ENCODE data around the gene MYOT. TPM values are rescaled to one million over a fixed set of nuclear protein-coding genes. Genes with fewer than 3 reads are reported as not detected.

MYOT gene
- total RNA-seq, 6 donors from 2014 or later: not detected

DNA sequence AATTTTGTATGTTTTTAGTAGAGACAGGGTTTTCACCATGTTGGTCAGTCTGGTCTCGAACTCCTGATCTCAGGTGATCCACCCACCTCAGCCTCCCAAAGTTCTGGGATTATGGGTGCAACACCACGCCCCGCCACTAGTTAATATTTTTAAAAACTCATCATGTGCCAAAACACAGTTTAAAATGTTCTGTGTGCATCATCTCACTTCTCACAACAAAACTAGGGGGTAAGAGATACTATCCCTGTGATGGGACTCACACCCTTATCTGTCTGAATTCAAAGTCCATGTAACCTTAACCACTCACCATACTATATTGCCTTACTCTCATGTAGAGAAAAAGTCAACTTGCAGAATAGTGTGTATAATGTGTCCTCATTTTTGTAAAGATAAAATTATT is 24.2 kb downstream of the MYOT start:
- no peaks in the 10 kb centered on the region for H3K9me3 ChIP-seq
- ATAC-seq (ENCODE audit: low FRiP score in 2 of 2) (no peak), DNase-seq (no peak)
- no peak overlapping the region for H3K27ac ChIP-seq
- no peak overlapping the region for H3K4me3 ChIP-seq
- WGBS, 2 donors: 92 to 95% methylated on average over 3 of the region's 3 CpGs
- H3K27me3 ChIP-seq: no peaks in the 10 kb centered on the region
- TF ChIP-seq POLR2AphosphoS5 (IDR thresholded peaks at IDR 0.05) (no peak), POLR2A (IDR thresholded peaks at IDR 0.05) (no peak), EP300 (IDR thresholded peaks at IDR 0.05) (no peak)
- TF ChIP-seq, protein P1, sequence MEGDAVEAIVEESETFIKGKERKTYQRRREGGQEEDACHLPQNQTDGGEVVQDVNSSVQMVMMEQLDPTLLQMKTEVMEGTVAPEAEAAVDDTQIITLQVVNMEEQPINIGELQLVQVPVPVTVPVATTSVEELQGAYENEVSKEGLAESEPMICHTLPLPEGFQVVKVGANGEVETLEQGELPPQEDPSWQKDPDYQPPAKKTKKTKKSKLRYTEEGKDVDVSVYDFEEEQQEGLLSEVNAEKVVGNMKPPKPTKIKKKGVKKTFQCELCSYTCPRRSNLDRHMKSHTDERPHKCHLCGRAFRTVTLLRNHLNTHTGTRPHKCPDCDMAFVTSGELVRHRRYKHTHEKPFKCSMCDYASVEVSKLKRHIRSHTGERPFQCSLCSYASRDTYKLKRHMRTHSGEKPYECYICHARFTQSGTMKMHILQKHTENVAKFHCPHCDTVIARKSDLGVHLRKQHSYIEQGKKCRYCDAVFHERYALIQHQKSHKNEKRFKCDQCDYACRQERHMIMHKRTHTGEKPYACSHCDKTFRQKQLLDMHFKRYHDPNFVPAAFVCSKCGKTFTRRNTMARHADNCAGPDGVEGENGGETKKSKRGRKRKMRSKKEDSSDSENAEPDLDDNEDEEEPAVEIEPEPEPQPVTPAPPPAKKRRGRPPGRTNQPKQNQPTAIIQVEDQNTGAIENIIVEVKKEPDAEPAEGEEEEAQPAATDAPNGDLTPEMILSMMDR (IDR thresholded peaks at IDR 0.05): no peak
- H3K4me1 ChIP-seq: peaks cover 0 to 11% (median 0%) of the 10 kb centered on the region in 4 donors
- H3K36me3 ChIP-seq: no peaks in the 10 kb centered on the region

- Histone ChIP-seq H3K36me3 (no peaks in the 10 kb centered on the region), H3K27ac (no peak overlapping the region), H3K27me3 (no peaks in the 10 kb centered on the region), H3K4me3 (no peak overlapping the region), H3K9me3 (no peaks in the 10 kb centered on the region), H3K4me1 (peaks cover 0 to under 1% (median 0%) of the 10 kb centered on the region in 4 donors)
- no peak for ATAC-seq (ENCODE audit: low FRiP score in 2 of 2)
- TF ChIP-seq EP300 (IDR thresholded peaks at IDR 0.05) (no peak), POLR2AphosphoS5 (IDR thresholded peaks at IDR 0.05) (no peak), POLR2A (IDR thresholded peaks at IDR 0.05) (no peak)
- TF ChIP-seq, protein P1 (IDR thresholded peaks at IDR 0.05): no peak
- DNase-seq: no peak
Measured at GRCh38 chr5:137894586-137894985, 26.9 kb downstream of the MYOT start.

GRCh38 chr5:137896560-137896959 is 28.9 kb downstream of the MYOT start:
- H3K4me1 ChIP-seq: no peaks in the 10 kb centered on the region
- H3K27ac ChIP-seq: no peak overlapping the region
- H3K27me3 ChIP-seq: no peaks in the 10 kb centered on the region
- no peak for TF ChIP-seq POLR2A (IDR thresholded peaks at IDR 0.05)
- no peak for TF ChIP-seq POLR2AphosphoS5 (IDR thresholded peaks at IDR 0.05)
- TF ChIP-seq, protein P1 (IDR thresholded peaks at IDR 0.05): no peak
- TF ChIP-seq EP300 (IDR thresholded peaks at IDR 0.05): no peak
- WGBS, 2 donors: 87 to 90% methylated on average over 3 of the region's 3 CpGs
- ATAC-seq (ENCODE audit: low FRiP score in 2 of 2) (no peak), DNase-seq (no peak)
- no peaks in the 10 kb centered on the region for H3K9me3 ChIP-seq
- no peaks in the 10 kb centered on the region for H3K36me3 ChIP-seq
- H3K4me3 ChIP-seq: no peak overlapping the region

GRCh38 chr5:137899493-137899892 is 31.8 kb downstream of the MYOT start:
- DNase-seq: no peak
- Histone ChIP-seq H3K27me3 (no peaks in the 10 kb centered on the region), H3K27ac (no peak overlapping the region), H3K4me1 (no peaks in the 10 kb centered on the region), H3K4me3 (no peak overlapping the region), H3K36me3 (no peaks in the 10 kb centered on the region), H3K9me3 (no peaks in the 10 kb centered on the region)
- ATAC-seq (ENCODE audit: low FRiP score in 2 of 2): no peak
- WGBS, 2 donors: 86 to 90% methylated on average over 3 of the region's 3 CpGs
- TF ChIP-seq EP300 (IDR thresholded peaks at IDR 0.05) (no peak), POLR2AphosphoS5 (IDR thresholded peaks at IDR 0.05) (no peak), POLR2A (IDR thresholded peaks at IDR 0.05) (no peak)
- TF ChIP-seq, protein P1 (IDR thresholded peaks at IDR 0.05): no peak

GRCh38 chr5:137901011-137901817 is 33.6 kb downstream of the MYOT start:
- H3K27me3 ChIP-seq: no peaks in the 10 kb centered on the region
- no peak overlapping the region for H3K4me3 ChIP-seq
- no peak for DNase-seq
- H3K9me3 ChIP-seq: no peaks in the 10 kb centered on the region
- WGBS, 2 donors: 61 to 69% methylated on average over 5 of the region's 5 CpGs
- no peak overlapping the region for H3K27ac ChIP-seq
- ATAC-seq (ENCODE audit: low FRiP score in 2 of 2): no peak
- H3K36me3 ChIP-seq: no peaks in the 10 kb centered on the region
- TF ChIP-seq EP300 (IDR thresholded peaks at IDR 0.05) (no peak), POLR2A (IDR thresholded peaks at IDR 0.05) (no peak), POLR2AphosphoS5 (IDR thresholded peaks at IDR 0.05) (no peak)
- TF ChIP-seq, protein P1 (IDR thresholded peaks at IDR 0.05): no peak
- H3K4me1 ChIP-seq: no peaks in the 10 kb centered on the region
